Mesendoderm (in vitro differentiated cells): ENCODE measurements around the gene TMEM175.

ENCODE experiments used
- DNase-seq: peaks from one replicate; pipeline ENCODE4 v3.0.0; 2013
- H2AK5ac ChIP-seq: 2 replicates; pipeline ENCODE4 v1.6.1; 2013; ENCODE audit warnings: low read length, inconsistent platforms
- H2BK120ac ChIP-seq: 2 replicates; pipeline ENCODE4 v1.6.1; 2013; ENCODE audit warnings: low read depth, mild to moderate bottlenecking, low read length, moderate library complexity, mixed read lengths
- H2BK15ac ChIP-seq: replicated peaks from 2 replicates; pipeline ENCODE4 v1.6.1; 2013; ENCODE audit warnings: low read depth, mild to moderate bottlenecking, moderate library complexity
- H2BK5ac ChIP-seq: 2 replicates; pipeline ENCODE4 v1.6.1; 2013; ENCODE audit warnings: low read length, inconsistent platforms
- H3K18ac ChIP-seq: 2 replicates; pipeline ENCODE4 v1.6.1; 2013; ENCODE audit warnings: mild to moderate bottlenecking, low read length, mixed read lengths
- H3K23ac ChIP-seq: one replicate; pipeline ENCODE4 v1.6.1; 2013; ENCODE audit warnings: low read length
- H3K27ac ChIP-seq: 2 replicates; pipeline ENCODE4 v1.5.1; 2013; ENCODE audit warnings: low read depth, mild to moderate bottlenecking, inconsistent platforms, low read length, moderate library complexity
- H3K27me3 ChIP-seq: 2 replicates; pipeline ENCODE4 v1.6.1; 2013; ENCODE audit warnings: low read length, control low read depth, mild to moderate bottlenecking, inconsistent platforms; ENCODE audit not compliant: insufficient read depth, poor library complexity
- H3K36me3 ChIP-seq: 2 replicates; pipeline ENCODE4 v1.6.1; 2013; ENCODE audit warnings: low read length, inconsistent platforms; ENCODE audit not compliant: control insufficient read depth, insufficient read depth
- H3K4ac ChIP-seq: one replicate; pipeline ENCODE4 v1.6.1; 2013; ENCODE audit warnings: low read depth, mild to moderate bottlenecking, low read length, moderate library complexity
- H3K4me1 ChIP-seq: 2 replicates; pipeline ENCODE4 v1.6.1; 2013; ENCODE audit warnings: low read depth, low read length, inconsistent platforms; ENCODE audit not compliant: control insufficient read depth
- H3K4me2 ChIP-seq: 2 replicates; pipeline ENCODE4 v1.6.1; 2013; ENCODE audit warnings: low read length
- H3K4me3 ChIP-seq: 2 replicates; pipeline ENCODE4 v1.5.1; 2013; ENCODE audit warnings: mild to moderate bottlenecking, low read length
- H3K56ac ChIP-seq: one replicate; pipeline ENCODE4 v1.6.1; 2013; ENCODE audit warnings: low read length
- H3K79me1 ChIP-seq: 2 replicates; pipeline ENCODE4 v1.6.1; 2013; ENCODE audit warnings: low read length, inconsistent platforms
- H3K79me2 ChIP-seq: 2 replicates; pipeline ENCODE4 v1.6.1; 2013; ENCODE audit warnings: mild to moderate bottlenecking, low read length; ENCODE audit not compliant: control insufficient read depth, insufficient read depth
- H3K9ac ChIP-seq: 2 replicates; pipeline ENCODE4 v1.6.1; 2013; ENCODE audit warnings: low read length, inconsistent platforms
- H4K5ac ChIP-seq: one replicate; pipeline ENCODE4 v1.6.1; 2013; ENCODE audit warnings: low read length
- H4K8ac ChIP-seq: one replicate; pipeline ENCODE4 v1.6.1; 2013; ENCODE audit warnings: low read depth, mild to moderate bottlenecking, control low read depth, low read length, moderate library complexity
- WGBS: extraction: QIAGEN DNeasy Blood & Tissue Kit; methylation state at CpG from one replicate; pipeline ENCODE4 v1.1.7; 2013; ENCODE audit warnings: low lambda C conversion rate, missing lambda C conversion rate; ENCODE audit not compliant: insufficient coverage; ENCODE audit errors: extremely low coverage; 5-methylcytosine and 5-hydroxymethylcytosine counted together

Gene TMEM175

DNA sequence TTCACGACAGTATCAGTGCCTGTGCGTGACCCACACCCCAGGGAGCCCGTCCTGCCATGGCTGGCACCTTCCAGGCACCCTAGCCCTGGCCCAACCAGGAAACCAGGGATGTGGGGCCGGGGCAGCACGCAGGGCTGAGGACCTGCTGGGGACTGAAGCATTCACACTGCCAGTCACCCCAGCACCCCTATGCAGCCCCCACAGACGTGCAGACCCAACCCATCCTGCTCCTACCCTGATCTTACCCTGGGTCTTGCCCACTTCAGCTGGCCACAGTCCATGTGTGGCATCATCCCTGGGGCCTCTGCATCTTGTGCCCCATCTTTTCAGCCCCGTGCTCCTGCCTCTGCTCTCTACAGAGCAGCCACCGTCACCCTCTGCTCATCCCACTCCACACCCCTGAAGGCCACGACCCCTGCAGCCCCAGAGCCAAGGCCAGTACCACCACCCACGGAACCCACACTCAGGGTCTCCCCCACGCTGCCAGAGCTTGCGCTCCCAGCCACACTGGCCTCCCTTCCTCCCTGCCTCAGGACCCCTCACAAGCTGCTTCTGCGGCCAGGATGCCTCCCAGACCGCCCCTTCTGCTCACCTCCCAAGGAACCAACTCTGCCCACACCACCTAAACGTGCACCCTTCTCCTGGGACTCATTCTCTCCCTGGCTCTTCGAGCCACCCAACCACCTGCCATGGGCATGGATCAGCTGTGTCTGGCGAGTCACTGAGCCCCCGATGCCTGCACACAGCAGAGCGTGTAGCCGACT, 25.7 kb upstream of the TMEM175 start:
- Histone ChIP-seq H2BK120ac (no peak overlapping the region), H3K18ac (no peak overlapping the region), H3K79me2 (no peaks in the 10 kb centered on the region), H4K8ac (no peak overlapping the region), H3K4ac (no peak overlapping the region), H3K36me3 (no peaks in the 10 kb centered on the region), H3K56ac (no peak overlapping the region), H3K27me3 (no peaks in the 10 kb centered on the region), H2AK5ac (no peak overlapping the region), H3K9ac (no peak overlapping the region), H3K4me2 (no peak overlapping the region), H3K23ac (no peak overlapping the region), H3K79me1 (peaks cover 4% of the 10 kb centered on the region), H3K4me3 (no peak overlapping the region), H2BK15ac (no peak overlapping the region), H4K5ac (no peak overlapping the region), H2BK5ac (no peak overlapping the region), H3K27ac (no peak overlapping the region), H3K4me1 (peaks cover 1% of the 10 kb centered on the region)
- no CpG with 5 or more reads among the region's 20 CpGs for WGBS
- no peak for DNase-seq

DNA sequence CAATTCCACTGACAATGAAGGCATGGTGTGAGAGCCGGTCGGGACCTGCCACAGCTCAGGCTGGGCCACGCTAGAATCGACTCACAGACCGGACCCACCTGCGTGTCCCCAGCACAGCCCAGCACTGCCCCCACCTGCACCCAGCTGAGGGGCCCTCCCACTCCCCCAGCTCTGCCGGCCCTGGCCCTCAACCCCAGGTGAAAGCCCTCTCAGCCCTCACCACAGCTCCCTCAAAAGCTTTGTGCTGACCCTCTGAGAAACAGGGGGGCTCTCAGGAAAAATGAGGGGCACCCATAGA, 25.2 kb upstream of the TMEM175 start:
- Histone ChIP-seq H3K79me2 (no peaks in the 10 kb centered on the region), H3K4me3 (no peak overlapping the region), H3K36me3 (no peaks in the 10 kb centered on the region), H4K8ac (no peak overlapping the region), H3K4me1 (peaks cover 1% of the 10 kb centered on the region), H3K27ac (no peak overlapping the region), H3K4ac (no peak overlapping the region), H3K79me1 (peaks cover 4% of the 10 kb centered on the region), H3K56ac (no peak overlapping the region), H3K23ac (no peak overlapping the region), H3K4me2 (no peak overlapping the region), H4K5ac (no peak overlapping the region), H3K27me3 (no peaks in the 10 kb centered on the region), H3K18ac (no peak overlapping the region), H2AK5ac (no peak overlapping the region), H2BK5ac (no peak overlapping the region), H2BK120ac (no peak overlapping the region), H3K9ac (no peak overlapping the region), H2BK15ac (no peak overlapping the region)
- no peak for DNase-seq
- WGBS, result no CpG with 5 or more reads among the region's 7 CpGs

DNA sequence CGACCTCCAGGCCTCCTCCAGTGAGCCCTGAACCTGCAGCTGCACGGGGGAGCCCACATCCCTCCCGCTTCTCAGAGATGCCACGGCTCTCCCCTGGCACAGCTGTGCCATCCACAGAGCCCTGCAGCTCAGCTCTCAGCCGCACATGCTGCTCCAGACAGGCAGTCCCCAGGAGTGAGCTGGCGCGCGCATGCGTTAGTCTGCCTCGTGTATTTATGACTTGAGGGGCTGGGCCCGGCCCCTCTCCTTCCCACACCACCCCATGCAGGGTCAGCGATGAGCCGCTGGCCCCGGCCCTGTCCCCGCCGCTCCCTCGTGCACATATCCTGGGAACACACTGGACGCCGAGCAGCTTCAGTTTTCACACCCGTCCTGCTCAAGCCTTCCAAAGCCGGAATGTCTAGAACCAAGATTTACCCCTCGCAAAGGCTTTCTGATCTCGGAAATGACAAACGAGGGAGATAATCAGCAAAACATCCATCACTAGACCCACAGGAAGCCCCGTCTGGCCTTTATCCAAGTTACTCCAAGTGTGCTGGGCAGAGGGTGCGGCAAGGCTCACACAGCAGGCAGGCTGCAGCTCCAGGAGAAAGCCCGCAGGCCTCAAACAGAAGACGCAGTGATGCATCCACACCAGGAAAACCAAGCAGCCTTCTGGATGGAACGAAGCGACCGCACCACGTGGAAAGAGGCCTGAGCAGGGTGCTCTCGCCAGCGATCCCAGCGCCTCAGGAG, 24.4 kb upstream of the TMEM175 start:
- no CpG with 5 or more reads among the region's 35 CpGs for WGBS
- no peaks in the 10 kb centered on the region for H3K27me3 ChIP-seq
- no peak overlapping the region for H2BK15ac ChIP-seq
- H3K4me3 ChIP-seq, result no peak overlapping the region
- no peaks in the 10 kb centered on the region for H3K36me3 ChIP-seq
- H3K4me2 ChIP-seq, result no peak overlapping the region
- no peak overlapping the region for H3K9ac ChIP-seq
- no peak overlapping the region for H3K27ac ChIP-seq
- H3K18ac ChIP-seq, result no peak overlapping the region
- no peak overlapping the region for H4K5ac ChIP-seq
- H2BK120ac ChIP-seq, result no peak overlapping the region
- DNase-seq, result no peak
- no peak overlapping the region for H3K56ac ChIP-seq
- H3K4me1 ChIP-seq, result peaks cover 1% of the 10 kb centered on the region
- H3K79me1 ChIP-seq, result peaks cover 4% of the 10 kb centered on the region
- H2BK5ac ChIP-seq, result no peak overlapping the region
- H3K79me2 ChIP-seq, result no peaks in the 10 kb centered on the region
- H3K23ac ChIP-seq, result no peak overlapping the region
- H4K8ac ChIP-seq, result no peak overlapping the region
- H2AK5ac ChIP-seq, result no peak overlapping the region
- H3K4ac ChIP-seq, result no peak overlapping the region

DNA sequence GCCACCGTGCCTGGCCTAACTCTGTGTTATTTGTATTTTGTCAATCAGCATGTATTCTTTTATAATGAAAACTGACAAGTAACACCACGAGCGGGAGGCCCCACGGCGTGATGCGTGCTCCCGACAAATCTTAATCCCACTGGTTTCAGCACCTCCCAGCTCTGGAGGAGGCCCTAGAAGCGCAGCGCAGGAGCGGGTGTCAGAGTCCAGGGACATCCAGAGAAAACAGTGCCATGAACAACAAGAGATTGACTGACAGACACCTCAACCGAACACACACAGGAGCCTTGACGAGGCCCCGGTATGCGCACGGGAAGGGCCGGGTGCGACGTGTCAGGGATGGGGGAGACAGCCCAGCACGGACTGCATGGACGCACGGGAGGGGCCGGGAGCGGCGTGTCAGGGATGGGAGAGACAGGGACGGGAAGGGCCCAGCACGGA, 23.1 kb upstream of the TMEM175 start:
- Histone ChIP-seq H3K27ac (no peak overlapping the region), H2BK15ac (no peak overlapping the region), H3K36me3 (no peaks in the 10 kb centered on the region), H4K5ac (no peak overlapping the region), H3K23ac (no peak overlapping the region), H3K9ac (no peak overlapping the region), H3K56ac (no peak overlapping the region), H4K8ac (no peak overlapping the region), H3K79me1 (peaks cover 4% of the 10 kb centered on the region), H3K4me1 (no peaks in the 10 kb centered on the region), H2BK120ac (no peak overlapping the region), H3K18ac (no peak overlapping the region), H3K4ac (no peak overlapping the region), H2AK5ac (no peak overlapping the region), H2BK5ac (no peak overlapping the region), H3K4me2 (no peak overlapping the region), H3K79me2 (no peaks in the 10 kb centered on the region), H3K4me3 (no peak overlapping the region), H3K27me3 (no peaks in the 10 kb centered on the region)
- no CpG with 5 or more reads among the region's 26 CpGs for WGBS
- DNase-seq, result no peak

DNA sequence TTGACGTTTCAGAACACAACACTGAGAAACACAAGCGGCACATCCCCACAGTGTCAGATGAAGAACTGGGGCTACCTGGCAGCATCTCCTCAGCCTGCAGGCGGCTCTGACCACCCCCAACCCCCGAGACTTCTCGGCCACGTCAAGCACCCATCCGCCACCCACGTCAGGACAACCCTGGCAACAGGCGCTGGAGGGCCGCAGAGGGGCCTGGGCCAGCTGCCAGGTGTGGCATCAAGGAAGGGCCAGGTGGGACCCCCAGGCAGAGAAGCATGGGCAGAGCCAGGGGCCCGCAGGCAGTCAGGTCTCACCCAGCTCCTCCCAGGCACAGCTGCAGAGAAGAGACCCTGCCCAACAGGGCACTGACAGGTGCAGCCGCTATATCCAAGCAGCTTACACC, 22.4 kb upstream of the TMEM175 start:
- no peak overlapping the region for H3K4me3 ChIP-seq
- H4K8ac ChIP-seq, result no peak overlapping the region
- H3K23ac ChIP-seq, result no peak overlapping the region
- H2BK15ac ChIP-seq, result no peak overlapping the region
- no peak overlapping the region for H4K5ac ChIP-seq
- no peak overlapping the region for H2AK5ac ChIP-seq
- no peaks in the 10 kb centered on the region for H3K36me3 ChIP-seq
- WGBS, result no CpG with 5 or more reads among the region's 12 CpGs
- H3K4ac ChIP-seq, result no peak overlapping the region
- no peak overlapping the region for H2BK120ac ChIP-seq
- no peak overlapping the region for H3K27ac ChIP-seq
- H3K27me3 ChIP-seq, result no peaks in the 10 kb centered on the region
- no peak overlapping the region for H2BK5ac ChIP-seq
- no peak for DNase-seq
- no peak overlapping the region for H3K9ac ChIP-seq
- no peak overlapping the region for H3K4me2 ChIP-seq
- no peak overlapping the region for H3K18ac ChIP-seq
- peaks cover 5% of the 10 kb centered on the region for H3K79me2 ChIP-seq
- no peak overlapping the region for H3K56ac ChIP-seq
- peaks cover 4% of the 10 kb centered on the region for H3K79me1 ChIP-seq
- H3K4me1 ChIP-seq, result no peaks in the 10 kb centered on the region
